Kidney epithelial cell (primary cell): ENCODE data around the gene TBC1D22A. TPM values are rescaled to one million over a fixed set of nuclear protein-coding genes. Genes with fewer than 3 reads are reported as not detected.

Source experiments
- DNase-seq: peaks from one replicate; pipeline ENCODE4 v3.0.0-alpha.2; 2010; ENCODE audit warnings: low read depth
- H3K27me3 ChIP-seq: 2 replicates; pipeline ENCODE4 v1.6.0; 2011; ENCODE audit warnings: low read length; ENCODE audit not compliant: control insufficient read depth, insufficient read depth
- H3K36me3 ChIP-seq: 2 replicates; pipeline ENCODE4 v1.5.1; 2011; ENCODE audit warnings: low read length; ENCODE audit not compliant: control insufficient read depth, insufficient read depth
- H3K4me3 ChIP-seq: 2 replicates; pipeline ENCODE4 v1.5.1; 2011; ENCODE audit warnings: low read depth, mild to moderate bottlenecking, control low read depth, low read length
- total RNA-seq: library from RNA; depleted of rRNA; stranded (reverse); fragments of >200 nt; gene quantifications from 2 replicates; pipeline ENCODE4 v1.2.3, GENCODE V29; 2015
- TF ChIP-seq, protein P1 (sequence below): IDR thresholded peaks from 2 replicates; pipeline ENCODE4 v1.5.1; 2011; ENCODE audit warnings: mild to moderate bottlenecking, moderate library complexity, low read length, control low read depth, inconsistent platforms; ENCODE audit not compliant: insufficient read depth, poor library complexity, severe bottlenecking

TBC1D22A gene
- total RNA-seq, 1 donor from 2014 or later = 25.7 TPM

GRCh38 chr22:46800102-46800857, 37.8 kb downstream of the TBC1D22A start:
- no peak overlapping the region for H3K4me3 ChIP-seq
- peaks cover under 1% of the 10 kb centered on the region for H3K36me3 ChIP-seq
- DNase-seq = no peak
- no peaks in the 10 kb centered on the region for H3K27me3 ChIP-seq
- TF ChIP-seq, protein P1, sequence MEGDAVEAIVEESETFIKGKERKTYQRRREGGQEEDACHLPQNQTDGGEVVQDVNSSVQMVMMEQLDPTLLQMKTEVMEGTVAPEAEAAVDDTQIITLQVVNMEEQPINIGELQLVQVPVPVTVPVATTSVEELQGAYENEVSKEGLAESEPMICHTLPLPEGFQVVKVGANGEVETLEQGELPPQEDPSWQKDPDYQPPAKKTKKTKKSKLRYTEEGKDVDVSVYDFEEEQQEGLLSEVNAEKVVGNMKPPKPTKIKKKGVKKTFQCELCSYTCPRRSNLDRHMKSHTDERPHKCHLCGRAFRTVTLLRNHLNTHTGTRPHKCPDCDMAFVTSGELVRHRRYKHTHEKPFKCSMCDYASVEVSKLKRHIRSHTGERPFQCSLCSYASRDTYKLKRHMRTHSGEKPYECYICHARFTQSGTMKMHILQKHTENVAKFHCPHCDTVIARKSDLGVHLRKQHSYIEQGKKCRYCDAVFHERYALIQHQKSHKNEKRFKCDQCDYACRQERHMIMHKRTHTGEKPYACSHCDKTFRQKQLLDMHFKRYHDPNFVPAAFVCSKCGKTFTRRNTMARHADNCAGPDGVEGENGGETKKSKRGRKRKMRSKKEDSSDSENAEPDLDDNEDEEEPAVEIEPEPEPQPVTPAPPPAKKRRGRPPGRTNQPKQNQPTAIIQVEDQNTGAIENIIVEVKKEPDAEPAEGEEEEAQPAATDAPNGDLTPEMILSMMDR = no peak

- Histone ChIP-seq H3K27me3 (no peaks in the 10 kb centered on the region), H3K4me3 (no peak overlapping the region), H3K36me3 (no peaks in the 10 kb centered on the region)
- no peak for DNase-seq
- TF ChIP-seq, protein P1 = no peak
Measured at GRCh38 chr22:46801331-46801811, 38.9 kb downstream of the TBC1D22A start.

DNA sequence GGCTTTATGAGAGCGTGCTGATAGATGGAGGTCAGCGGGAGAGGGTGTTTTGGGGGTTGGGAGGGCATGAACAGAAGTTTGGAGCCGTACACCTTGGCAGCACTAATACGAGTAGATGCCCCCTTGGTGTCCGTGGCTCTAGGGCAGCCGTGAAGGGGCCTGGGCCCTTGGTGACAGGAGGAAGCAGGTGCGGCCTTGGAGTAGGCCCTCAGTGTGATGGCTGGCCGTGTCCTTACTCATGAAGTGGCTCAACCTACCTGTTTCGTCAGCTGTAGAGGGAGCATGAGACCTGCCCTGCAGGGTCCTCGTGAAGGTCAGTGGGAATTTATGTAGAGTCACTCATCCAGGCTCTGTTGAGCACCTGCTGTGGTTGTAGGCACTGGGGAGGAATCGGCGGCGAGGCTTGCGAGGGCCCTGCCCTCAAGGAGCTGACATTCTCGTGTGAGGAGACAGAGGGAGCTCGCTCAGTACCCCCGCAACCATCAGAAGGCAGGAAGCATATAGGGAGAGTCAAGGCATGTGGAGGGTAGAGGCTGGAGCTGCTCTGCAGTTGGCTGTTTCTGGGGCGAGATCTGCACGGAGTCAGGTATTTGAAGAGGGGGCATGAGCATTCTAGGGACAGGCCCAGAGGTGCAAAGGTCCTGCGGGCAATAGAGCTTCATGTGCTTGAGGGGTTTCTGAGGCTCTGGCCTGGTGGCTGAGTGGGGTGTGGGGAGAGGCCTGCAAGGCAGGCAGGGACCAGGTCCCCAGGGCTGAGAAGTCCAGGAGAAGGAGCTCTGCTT, 39.6 kb downstream of the TBC1D22A start:
- no peak for DNase-seq
- H3K27me3 ChIP-seq = no peaks in the 10 kb centered on the region
- TF ChIP-seq, protein P1 = no peak
- H3K4me3 ChIP-seq = no peak overlapping the region
- H3K36me3 ChIP-seq = no peaks in the 10 kb centered on the region

GRCh38 chr22:46802608-46803027, 40.2 kb downstream of the TBC1D22A start:
- H3K4me3 ChIP-seq = no peak overlapping the region
- no peaks in the 10 kb centered on the region for H3K36me3 ChIP-seq
- TF ChIP-seq, protein P1 = no peak
- no peak for DNase-seq
- no peaks in the 10 kb centered on the region for H3K27me3 ChIP-seq

- TF ChIP-seq, protein P1 = peak; percentile 97
- no peak overlapping the region for H3K4me3 ChIP-seq
- DNase-seq = no peak
Measured at GRCh38 chr22:46803031-46803880, 40.8 kb downstream of the TBC1D22A start.

More at GRCh38 chr22:46803031-46803880, 40.8 kb downstream of the TBC1D22A start:
- Histone ChIP-seq H3K27me3 (no peaks in the 10 kb centered on the region), H3K36me3 (no peaks in the 10 kb centered on the region)
